NCI-H2029 treated with DMSO at 0.1 percent for 48 hours (cell line): ENCODE results near the gene DNAJC1.

ENCODE experiments used
- DNase-seq: peaks from one replicate; lab custom pipeline; 2025; lab: John Stamatoyannopoulos, UW

Gene DNAJC1

GRCh38 chr10:22006379-22006884, 2.9 kb upstream of the DNAJC1 start:
- DNase-seq, result no peak

- DNase-seq, result no peak
Observed at GRCh38 chr10:22005763-22006162, 2.2 kb upstream of the DNAJC1 start.

GRCh38 chr10:22003964-22004281, 393 bp upstream of the DNAJC1 start:
- no peak for DNase-seq

DNA sequence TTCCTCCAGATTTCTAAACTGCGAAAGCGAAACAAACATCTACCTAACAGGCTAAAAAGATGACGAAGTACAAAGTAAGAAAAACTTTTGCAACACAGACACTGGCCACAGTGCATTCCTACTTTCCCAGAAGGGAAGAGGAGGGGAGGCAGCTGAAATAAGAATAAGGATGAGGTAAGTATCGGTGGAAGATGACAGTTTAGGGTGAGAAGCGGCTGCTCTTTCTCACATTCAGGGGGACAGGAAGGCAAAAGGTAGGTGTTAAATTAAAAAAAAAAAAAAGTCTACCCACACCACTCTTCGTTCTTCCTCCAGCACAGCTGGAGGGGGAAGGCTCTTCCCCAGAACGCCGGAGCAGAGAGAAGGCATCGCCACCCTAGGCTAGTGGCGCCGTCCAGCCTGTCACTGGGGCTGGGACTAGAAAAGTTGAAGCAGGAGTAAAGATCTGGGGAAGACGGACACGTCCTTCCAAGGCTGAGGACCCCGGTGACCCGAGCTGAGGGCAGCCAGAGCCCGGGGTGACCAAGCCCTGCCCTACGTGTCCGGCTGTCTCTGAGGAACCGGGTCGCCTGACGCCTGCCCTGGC, 846 bp downstream of the DNAJC1 start:
- DNase-seq, result no peak

- DNase-seq, result no peak
Observed at GRCh38 chr10:21995557-21995956, 8.0 kb downstream of the DNAJC1 start.

- no peak for DNase-seq
Observed at GRCh38 chr10:21993360-21994001, 10.0 kb downstream of the DNAJC1 start.

DNA sequence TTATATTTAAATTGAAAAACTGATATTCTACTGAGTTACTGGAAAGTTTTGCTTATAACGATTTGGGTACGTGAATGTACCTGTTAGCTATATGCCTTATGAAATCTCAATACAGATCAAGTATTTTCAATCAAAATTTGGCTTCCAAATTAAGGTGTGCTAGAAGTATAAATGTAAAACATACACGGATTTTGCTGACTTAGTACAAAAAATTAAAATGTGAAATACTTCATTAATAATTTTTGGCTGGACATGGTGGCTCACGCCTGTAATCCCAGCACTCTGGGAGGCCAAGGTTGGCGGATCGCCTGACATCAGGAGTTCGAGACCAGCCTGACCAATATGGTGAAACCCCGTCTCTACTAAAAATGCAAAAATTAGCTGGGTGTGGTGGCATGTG, 11.7 kb downstream of the DNAJC1 start:
- DNase-seq, result no peak

GRCh38 chr10:21990449-21990848, 13.1 kb downstream of the DNAJC1 start:
- no peak for DNase-seq

GRCh38 chr10:21989453-21990154, 13.9 kb downstream of the DNAJC1 start:
- DNase-seq, result no peak

- DNase-seq, result no peak
Observed at GRCh38 chr10:21985541-21985940, 18.0 kb downstream of the DNAJC1 start.

DNA sequence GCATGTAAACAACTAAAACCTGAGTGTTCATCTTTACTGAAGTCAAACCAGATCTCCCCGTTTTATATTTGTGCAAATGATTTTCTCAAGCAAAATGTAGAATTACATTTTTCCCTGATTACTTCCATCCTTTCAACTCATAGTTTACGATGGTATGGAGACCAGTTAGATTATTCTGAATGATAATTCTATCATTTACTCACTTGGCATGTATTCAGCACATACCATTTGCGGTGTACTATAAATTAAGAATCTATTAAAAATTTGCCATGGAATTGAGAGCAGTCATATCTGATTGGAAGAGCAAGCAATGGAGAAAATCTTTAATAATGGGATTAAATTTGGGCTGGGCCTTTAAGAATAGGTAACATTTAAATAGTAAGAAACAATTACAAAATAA, 22.4 kb downstream of the DNAJC1 start:
- DNase-seq, result no peak

GRCh38 chr10:21980691-21981090, 22.8 kb downstream of the DNAJC1 start:
- no peak for DNase-seq

GRCh38 chr10:21978191-21978862, 25.2 kb downstream of the DNAJC1 start:
- DNase-seq, result no peak

- DNase-seq, result no peak
Observed at GRCh38 chr10:21976739-21977138, 26.8 kb downstream of the DNAJC1 start.

- DNase-seq, result no peak
Observed at GRCh38 chr10:21976280-21976679, 27.2 kb downstream of the DNAJC1 start.

DNA sequence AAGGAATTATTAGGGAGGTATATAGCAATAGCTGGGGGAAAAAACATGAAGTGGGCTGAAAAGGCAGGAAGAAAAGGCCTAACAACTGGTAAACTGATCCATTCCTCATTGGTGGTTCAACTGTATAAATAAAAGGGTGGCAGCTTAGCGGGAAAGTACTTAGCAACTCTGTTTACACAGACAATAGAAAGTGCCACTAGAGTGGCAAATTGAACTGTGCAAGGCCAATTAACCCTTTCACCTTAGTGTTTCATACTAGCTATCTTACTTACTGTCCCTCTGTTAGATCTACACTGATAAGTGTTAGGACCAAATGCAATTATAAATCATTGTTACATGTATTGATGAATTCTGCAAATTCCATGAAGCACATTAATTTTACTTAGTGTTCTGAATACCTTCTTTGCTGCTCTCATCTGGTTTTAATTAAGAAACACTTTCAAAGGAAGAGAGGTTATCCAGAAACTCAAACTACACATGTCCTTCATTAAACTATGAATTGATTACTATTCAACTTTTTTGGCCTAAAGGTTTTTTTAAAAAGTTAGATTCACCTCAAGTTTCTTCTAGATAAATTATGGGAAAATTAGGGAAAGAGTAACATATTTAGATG, 28.0 kb downstream of the DNAJC1 start:
- peak; percentile 87 for DNase-seq

DNA sequence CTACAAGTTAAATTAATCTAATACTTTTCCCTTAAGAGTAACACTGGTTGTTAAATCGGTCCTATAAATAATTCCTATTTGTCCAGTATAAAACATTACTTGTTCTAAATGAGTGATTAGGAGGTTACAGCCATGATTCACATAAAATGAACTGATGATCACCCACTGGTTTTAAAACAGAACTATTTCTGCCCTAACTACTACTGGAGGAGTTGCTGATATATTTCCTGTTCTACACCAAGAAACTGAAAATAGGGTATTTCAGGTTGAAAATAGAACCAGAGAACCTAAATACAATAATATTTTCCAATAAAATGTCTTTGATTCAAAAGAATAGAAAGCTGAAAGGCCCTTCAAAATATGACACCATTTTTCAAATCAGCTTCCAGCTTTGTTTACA, 30.9 kb downstream of the DNAJC1 start:
- DNase-seq, result no peak

GRCh38 chr10:21969326-21970287, 33.9 kb downstream of the DNAJC1 start:
- DNase-seq, result no peak

- no peak for DNase-seq
Observed at GRCh38 chr10:21964983-21965665, 38.4 kb downstream of the DNAJC1 start.

DNA sequence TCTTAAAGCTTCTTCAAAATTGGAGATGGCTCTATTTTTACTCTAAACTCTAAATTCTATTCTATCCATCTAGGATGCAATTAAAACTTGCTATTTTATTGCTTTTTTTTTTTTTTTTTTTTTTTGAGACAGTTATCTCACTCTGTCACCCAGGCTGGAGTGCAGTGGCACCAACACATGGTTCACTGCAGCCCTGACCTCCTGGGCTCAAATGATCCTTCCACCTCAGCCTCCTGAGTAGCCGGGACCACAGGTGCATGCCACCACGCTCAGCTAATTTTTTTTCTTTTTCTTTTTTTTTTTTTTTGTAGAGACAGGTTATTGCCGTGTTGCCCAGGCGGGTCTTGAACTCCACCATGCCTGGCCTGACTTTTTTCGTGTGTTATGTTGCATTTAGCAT, 41.2 kb downstream of the DNAJC1 start:
- DNase-seq, result no peak

- DNase-seq, result no peak
Observed at GRCh38 chr10:21961847-21962246, 41.7 kb downstream of the DNAJC1 start.
